ENCODE data around the gene CUL9.

- no peak for TF ChIP-seq EZH2 (IDR thresholded peaks at IDR 0.05; ENCODE audit: low read depth, unreplicated experiment)
- no peak for TF ChIP-seq CTCF (conservative IDR thresholded peaks at IDR 0.05; ENCODE audit: low read depth in 2 of 2)
These were observed 2.8 kb upstream of the CUL9 start for GRCh38 chr6:43178951-43179830.
